ENCODE measurements around the gene TESK1.

Gene TESK1

GRCh38 chr9:35649431-35650340, 44.6 kb downstream of the TESK1 start:
- no peaks in the 10 kb centered on the region for H3K9me3 ChIP-seq (ENCODE audit: control insufficient read depth in 2 of 2, low read length in 2 of 2)
- H3K27ac ChIP-seq (ENCODE audit: low read length): no peak overlapping the region
- H3K27me3 ChIP-seq (ENCODE audit: control insufficient read depth in 1 of 2, insufficient read depth in 2 of 2, low read length in 2 of 2): no peaks in the 10 kb centered on the region
- peaks cover 20% of the 10 kb centered on the region for H3K4me1 ChIP-seq (ENCODE audit: control insufficient read depth, insufficient read depth, low read length)
- H3K4me3 ChIP-seq (ENCODE audit: low read length in 2 of 2): no peak overlapping the region
- H3K36me3 ChIP-seq (ENCODE audit: control insufficient read depth in 2 of 2, insufficient read depth in 2 of 2, low read length in 2 of 2): no peaks in the 10 kb centered on the region
- H3K9ac ChIP-seq (ENCODE audit: low read length in 2 of 2): no peak overlapping the region

GRCh38 chr9:35650341-35651158, 45.5 kb downstream of the TESK1 start, which contains the start of gene SIT1:
TSS of gene SIT1 (minus strand) at chr9:35650931. CDS start at chr9:35650853, 78 bp downstream.
- Histone ChIP-seq H3K4me1 (ENCODE audit: control insufficient read depth, insufficient read depth, low read length) (peaks cover 20% of the 10 kb centered on the region), H3K9me3 (ENCODE audit: control insufficient read depth in 2 of 2, low read length in 2 of 2) (no peaks in the 10 kb centered on the region), H3K36me3 (ENCODE audit: control insufficient read depth in 2 of 2, insufficient read depth in 2 of 2, low read length in 2 of 2) (no peaks in the 10 kb centered on the region), H3K9ac (ENCODE audit: low read length in 2 of 2) (no peak within 1 kb of the TSS), H3K27me3 (ENCODE audit: control insufficient read depth in 1 of 2, insufficient read depth in 2 of 2, low read length in 2 of 2) (no peaks in the 10 kb centered on the region), H3K27ac (ENCODE audit: low read length) (no peak within 1 kb of the TSS), H3K4me3 (ENCODE audit: low read length in 2 of 2) (no peak within 1 kb of the TSS)

DNA sequence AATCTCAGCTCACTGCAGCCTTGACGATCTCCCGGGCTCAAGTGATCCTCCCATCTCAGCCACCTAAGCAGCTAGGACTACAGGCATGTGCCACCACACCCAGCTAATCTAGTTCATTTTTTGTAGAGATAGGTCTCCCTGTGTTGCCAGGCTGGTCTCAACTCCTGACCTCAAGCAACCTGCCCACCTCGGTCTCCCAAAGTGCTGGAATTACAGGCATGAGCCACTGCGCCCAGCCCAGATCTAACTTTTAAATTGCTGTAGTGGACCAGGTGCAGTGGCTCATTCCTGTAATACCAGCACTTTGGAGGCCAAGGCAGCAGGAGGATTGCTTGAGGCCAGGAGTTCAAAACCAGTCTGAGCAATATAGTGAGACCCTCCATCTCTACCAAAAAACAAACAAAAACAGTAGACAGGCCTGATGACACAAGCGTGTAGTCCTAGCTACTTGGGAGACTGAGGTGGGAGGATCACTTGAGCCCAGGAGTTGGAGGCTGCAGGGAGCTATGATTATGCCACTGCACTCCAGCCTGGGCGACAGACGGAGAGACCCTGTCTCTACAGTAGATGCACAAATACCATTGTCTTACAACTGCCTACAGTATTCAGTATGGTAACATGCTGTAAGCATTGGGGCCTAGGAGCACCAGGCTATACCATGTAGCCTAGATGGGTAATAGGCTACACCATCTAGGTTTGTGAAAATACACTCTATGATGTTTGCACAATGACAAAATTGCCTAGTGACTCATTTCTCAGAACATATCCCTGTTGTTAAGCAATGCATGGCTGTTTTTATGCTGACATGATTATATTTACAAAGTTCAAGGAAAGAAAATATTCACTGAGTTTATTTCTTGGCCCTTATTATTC, 47.1 kb downstream of the TESK1 start:
- no peaks in the 10 kb centered on the region for H3K36me3 ChIP-seq (ENCODE audit: control insufficient read depth in 2 of 2, insufficient read depth in 2 of 2, low read length in 2 of 2)
- H3K4me1 ChIP-seq (ENCODE audit: control insufficient read depth, insufficient read depth, low read length): peaks cover 21% of the 10 kb centered on the region
- H3K27me3 ChIP-seq (ENCODE audit: control insufficient read depth in 1 of 2, insufficient read depth in 2 of 2, low read length in 2 of 2): no peaks in the 10 kb centered on the region
- no peaks in the 10 kb centered on the region for H3K9me3 ChIP-seq (ENCODE audit: control insufficient read depth in 2 of 2, low read length in 2 of 2)
- H3K4me3 ChIP-seq (ENCODE audit: low read length in 2 of 2): no peak overlapping the region
- H3K27ac ChIP-seq (ENCODE audit: low read length): no peak overlapping the region
- no peak overlapping the region for H3K9ac ChIP-seq (ENCODE audit: low read length in 2 of 2)

DNA sequence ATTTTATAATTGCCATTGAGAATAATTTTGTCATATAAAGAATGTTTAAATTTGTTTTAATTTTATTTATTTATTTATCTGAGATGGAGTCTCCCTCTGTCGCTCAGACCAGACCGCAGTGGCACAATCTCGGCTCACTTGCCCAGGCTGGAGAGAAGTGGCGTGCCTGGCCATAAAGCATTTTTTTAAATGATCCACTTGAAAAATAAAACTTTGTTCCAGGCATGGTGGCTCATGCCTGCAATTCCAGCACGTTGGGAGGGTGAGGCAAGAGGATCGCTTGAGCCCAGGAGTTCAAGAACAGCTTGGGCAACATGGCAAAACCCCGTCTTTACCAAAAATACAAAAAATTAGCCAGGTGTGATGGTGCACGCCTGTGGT, 47.8 kb downstream of the TESK1 start:
- Histone ChIP-seq H3K4me1 (ENCODE audit: control insufficient read depth, insufficient read depth, low read length) (peaks cover 21% of the 10 kb centered on the region), H3K27ac (ENCODE audit: low read length) (no peak overlapping the region), H3K36me3 (ENCODE audit: control insufficient read depth in 2 of 2, insufficient read depth in 2 of 2, low read length in 2 of 2) (no peaks in the 10 kb centered on the region), H3K9ac (ENCODE audit: low read length in 2 of 2) (no peak overlapping the region), H3K27me3 (ENCODE audit: control insufficient read depth in 1 of 2, insufficient read depth in 2 of 2, low read length in 2 of 2) (no peaks in the 10 kb centered on the region), H3K9me3 (ENCODE audit: control insufficient read depth in 2 of 2, low read length in 2 of 2) (no peaks in the 10 kb centered on the region), H3K4me3 (ENCODE audit: low read length in 2 of 2) (no peak overlapping the region)

- no peak overlapping the region for H3K9ac ChIP-seq (ENCODE audit: low read length in 2 of 2)
- no peak overlapping the region for H3K4me3 ChIP-seq (ENCODE audit: low read length in 2 of 2)
- no peaks in the 10 kb centered on the region for H3K36me3 ChIP-seq (ENCODE audit: control insufficient read depth in 2 of 2, insufficient read depth in 2 of 2, low read length in 2 of 2)
- H3K27me3 ChIP-seq (ENCODE audit: control insufficient read depth in 1 of 2, insufficient read depth in 2 of 2, low read length in 2 of 2): no peaks in the 10 kb centered on the region
- peaks cover 23% of the 10 kb centered on the region for H3K4me1 ChIP-seq (ENCODE audit: control insufficient read depth, insufficient read depth, low read length)
- no peaks in the 10 kb centered on the region for H3K9me3 ChIP-seq (ENCODE audit: control insufficient read depth in 2 of 2, low read length in 2 of 2)
- H3K27ac ChIP-seq (ENCODE audit: low read length): no peak overlapping the region
These were observed 48.5 kb downstream of the TESK1 start for GRCh38 chr9:35653611-35654010.

DNA sequence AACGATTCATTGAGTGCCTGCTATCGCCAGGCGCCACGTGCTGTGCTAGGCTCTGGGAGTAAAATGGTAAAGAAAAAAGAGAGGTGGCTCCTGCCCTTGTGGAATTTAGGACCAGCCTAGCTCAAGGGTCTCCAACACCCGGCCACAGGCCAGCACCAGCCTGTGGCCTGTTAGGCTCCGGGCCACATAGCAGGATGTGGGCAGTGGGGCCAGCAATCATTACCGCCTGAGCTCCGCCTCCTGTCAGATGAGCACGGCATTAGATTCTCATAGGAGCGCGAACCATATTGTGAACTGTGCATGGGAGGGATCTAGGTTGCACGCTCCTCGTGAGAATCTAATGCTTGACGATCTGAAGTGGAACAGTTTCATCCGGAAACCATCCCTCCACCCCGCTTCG, 51.3 kb downstream of the TESK1 start:
- Histone ChIP-seq H3K27ac (ENCODE audit: low read length) (peak overlapping the region; percentile 99), H3K36me3 (ENCODE audit: control insufficient read depth in 2 of 2, insufficient read depth in 2 of 2, low read length in 2 of 2) (peaks cover 8% of the 10 kb centered on the region in 2 donors), H3K4me3 (ENCODE audit: low read length in 2 of 2) (no peak overlapping the region), H3K9ac (ENCODE audit: low read length in 2 of 2) (peak overlapping the region in 1 of 2 donors; percentile 98), H3K27me3 (ENCODE audit: control insufficient read depth in 1 of 2, insufficient read depth in 2 of 2, low read length in 2 of 2) (no peaks in the 10 kb centered on the region), H3K9me3 (ENCODE audit: control insufficient read depth in 2 of 2, low read length in 2 of 2) (no peaks in the 10 kb centered on the region), H3K4me1 (ENCODE audit: control insufficient read depth, insufficient read depth, low read length) (peaks cover 36% of the 10 kb centered on the region)

- Histone ChIP-seq H3K36me3 (ENCODE audit: control insufficient read depth in 2 of 2, insufficient read depth in 2 of 2, low read length in 2 of 2) (peaks cover 8 to 11% of the 10 kb centered on the region in 2 donors), H3K4me3 (ENCODE audit: low read length in 2 of 2) (peak overlapping the region; percentile 59 to 94), H3K4me1 (ENCODE audit: control insufficient read depth, insufficient read depth, low read length) (peaks cover 41% of the 10 kb centered on the region), H3K27me3 (ENCODE audit: control insufficient read depth in 1 of 2, insufficient read depth in 2 of 2, low read length in 2 of 2) (no peaks in the 10 kb centered on the region), H3K9ac (ENCODE audit: low read length in 2 of 2) (peak overlapping the region; percentile 97 to 98), H3K9me3 (ENCODE audit: control insufficient read depth in 2 of 2, low read length in 2 of 2) (no peaks in the 10 kb centered on the region), H3K27ac (ENCODE audit: low read length) (peak overlapping the region; percentile 99)
These were observed 51.9 kb downstream of the TESK1 start for GRCh38 chr9:35656831-35657545.

GRCh38 chr9:35657546-35658136, 52.6 kb downstream of the TESK1 start, which contains the start of gene RMRP:
TSS of gene RMRP (minus strand) at chr9:35658019.
- H3K27me3 ChIP-seq (ENCODE audit: control insufficient read depth in 1 of 2, insufficient read depth in 2 of 2, low read length in 2 of 2): no peaks in the 10 kb centered on the region
- peaks cover 46% of the 10 kb centered on the region for H3K4me1 ChIP-seq (ENCODE audit: control insufficient read depth, insufficient read depth, low read length)
- H3K9ac ChIP-seq (ENCODE audit: low read length in 2 of 2): peak within 1 kb of the TSS; percentile 97 to 98
- H3K4me3 ChIP-seq (ENCODE audit: low read length in 2 of 2): peak within 1 kb of the TSS; percentile 91 to 94
- H3K9me3 ChIP-seq (ENCODE audit: control insufficient read depth in 2 of 2, low read length in 2 of 2): no peaks in the 10 kb centered on the region
- H3K36me3 ChIP-seq (ENCODE audit: control insufficient read depth in 2 of 2, insufficient read depth in 2 of 2, low read length in 2 of 2): peaks cover 8 to 16% of the 10 kb centered on the region in 2 donors
- peak within 1 kb of the TSS; percentile 99 for H3K27ac ChIP-seq (ENCODE audit: low read length)

DNA sequence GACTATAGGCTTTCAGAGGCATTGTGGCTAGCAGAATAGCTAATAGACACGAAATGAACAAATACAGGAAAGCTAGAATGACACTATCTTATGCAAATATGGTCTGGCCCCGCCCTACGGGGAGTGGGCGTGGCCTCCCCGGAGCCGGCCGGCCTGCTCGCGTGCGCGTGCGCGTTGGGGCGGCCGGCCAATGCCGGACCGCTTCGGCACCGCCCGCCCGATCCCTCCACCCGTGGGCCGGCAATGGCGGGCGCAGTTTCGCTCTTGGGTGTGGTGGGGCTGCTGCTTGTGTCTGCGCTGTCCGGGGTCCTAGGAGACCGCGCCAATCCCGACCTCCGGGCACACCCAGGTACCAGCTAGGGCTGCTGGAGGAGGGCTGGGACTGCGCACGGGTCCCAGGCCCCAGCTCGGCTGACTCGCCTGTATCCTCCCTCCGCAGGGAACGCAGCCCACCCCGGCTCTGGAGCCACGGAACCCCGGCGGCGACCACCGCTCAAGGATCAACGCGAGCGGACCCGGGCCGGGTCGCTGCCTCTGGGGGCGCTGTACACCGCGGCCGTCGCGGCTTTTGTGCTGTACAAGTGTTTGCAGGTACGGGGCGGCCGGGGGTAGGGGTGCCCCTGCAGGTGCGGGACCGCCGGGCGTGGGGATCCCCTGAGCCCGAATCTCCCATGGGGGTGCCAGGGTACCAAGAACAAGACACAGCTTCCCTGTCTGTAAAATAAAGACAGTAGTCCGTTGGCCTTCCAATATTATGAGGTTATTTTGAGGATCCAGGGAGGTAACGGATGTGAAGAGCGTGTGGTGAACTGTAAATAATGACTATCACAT, 53.3 kb downstream of the TESK1 start, which contains the start of gene CCDC107:
TSS of gene CCDC107 (plus strand) at position 156 of the 831 bp plus-strand sequence. CDS start at position 244, 88 bp downstream.
- Histone ChIP-seq H3K27ac (ENCODE audit: low read length) (peak within 1 kb of the TSS; percentile 99), H3K4me3 (ENCODE audit: low read length in 2 of 2) (peak within 1 kb of the TSS; percentile 91 to 94), H3K4me1 (ENCODE audit: control insufficient read depth, insufficient read depth, low read length) (peaks cover 53% of the 10 kb centered on the region), H3K27me3 (ENCODE audit: control insufficient read depth in 1 of 2, insufficient read depth in 2 of 2, low read length in 2 of 2) (no peaks in the 10 kb centered on the region), H3K9me3 (ENCODE audit: control insufficient read depth in 2 of 2, low read length in 2 of 2) (no peaks in the 10 kb centered on the region), H3K9ac (ENCODE audit: low read length in 2 of 2) (peak within 1 kb of the TSS; percentile 97 to 98), H3K36me3 (ENCODE audit: control insufficient read depth in 2 of 2, insufficient read depth in 2 of 2, low read length in 2 of 2) (peaks cover 8 to 16% of the 10 kb centered on the region in 2 donors)
